ENCODE results near the gene CCSAP.

- TF ChIP-seq CTCF (conservative IDR thresholded peaks at IDR 0.05 in 1 of 2, IDR thresholded peaks at IDR 0.05 in 1 of 2; ENCODE audit: low read depth in 1 of 2, low read length in 2 of 2) (no peak), EZH2 (IDR thresholded peaks at IDR 0.05; ENCODE audit: low read length, missing control alignments) (no peak)
Measured at GRCh38 chr1:229295745-229296144, 47.1 kb downstream of the CCSAP start.

Measured in fibroblast of lung (primary cell).